Mucosa of descending colon (tissue), 3 donors: Measurements from ENCODE around the gene SRPRB. TPM values are rescaled to one million over a fixed set of nuclear protein-coding genes. Genes with fewer than 3 reads are reported as not detected.

Experiments used
- ATAC-seq: fragments of 200-7000 bp; cut with Tn5 transposase; one replicate; pipeline ENCODE4 v1.9.1; 2020; ENCODE audit warnings: mild to moderate bottlenecking, moderate library complexity
- DNase-seq, 3 donors: peaks; one replicate each; pipeline ENCODE4 v3.0.0-alpha.2; 2020
- H3K36me3 ChIP-seq: fragments of 200-600 bp; one replicate; pipeline ENCODE4 v1.8.0; 2021; ENCODE audit warnings: low read depth, mild to moderate bottlenecking
- H3K4me1 ChIP-seq: fragments of 200-600 bp; one replicate; pipeline ENCODE4 v1.8.0; 2021; ENCODE audit warnings: low read depth, mild to moderate bottlenecking
- H3K4me3 ChIP-seq: fragments of 200-600 bp; one replicate; pipeline ENCODE4 v1.8.0; 2021; ENCODE audit warnings: mild to moderate bottlenecking
- H3K9me3 ChIP-seq: fragments of 200-600 bp; one replicate; pipeline ENCODE4 v1.8.0; 2021; ENCODE audit warnings: mild to moderate bottlenecking
- CTCF ChIP-seq: fragments of 200-600 bp; IDR thresholded peaks from one replicate; pipeline ENCODE4 v1.8.0; 2022; ENCODE audit warnings: antibody characterized with exemption, mild to moderate bottlenecking
- intact Hi-C, 2 donors: fragments of 100-400 bp; cut with DNase I in 1 of 2; cut with micrococcal nuclease in 1 of 2; formaldehyde crosslinking; loops; one replicate each; pipeline versions ENCODE4 v1.11.0 to v1.11.1; 2022; cut with DNase I, micrococcal nuclease
- total RNA-seq, 3 donors: library from RNA; stranded (reverse); fragmentation: NEBNext Ultra II Directional in 2 of 3; extraction: Animal tissue kit (Norgen Biotek cat#: 25700) in 2 of 3; gene quantifications; one replicate each; pipeline versions ENCODE4 v1.2.1 to v1.2.4, GENCODE V29; 2021 to 2023
- donor health status: DM: no; HTN: no; CAD: no; lungs with moderate emphysema.
- donor health status: DM: no; HTN: no; CAD: no.
- donor health status: DM: no; HTN: yes; CAD: no.

The SRPRB gene
- total RNA-seq, 3 donors from 2014 or later = 29.2 to 38.1 (median 31.2) TPM

DNA sequence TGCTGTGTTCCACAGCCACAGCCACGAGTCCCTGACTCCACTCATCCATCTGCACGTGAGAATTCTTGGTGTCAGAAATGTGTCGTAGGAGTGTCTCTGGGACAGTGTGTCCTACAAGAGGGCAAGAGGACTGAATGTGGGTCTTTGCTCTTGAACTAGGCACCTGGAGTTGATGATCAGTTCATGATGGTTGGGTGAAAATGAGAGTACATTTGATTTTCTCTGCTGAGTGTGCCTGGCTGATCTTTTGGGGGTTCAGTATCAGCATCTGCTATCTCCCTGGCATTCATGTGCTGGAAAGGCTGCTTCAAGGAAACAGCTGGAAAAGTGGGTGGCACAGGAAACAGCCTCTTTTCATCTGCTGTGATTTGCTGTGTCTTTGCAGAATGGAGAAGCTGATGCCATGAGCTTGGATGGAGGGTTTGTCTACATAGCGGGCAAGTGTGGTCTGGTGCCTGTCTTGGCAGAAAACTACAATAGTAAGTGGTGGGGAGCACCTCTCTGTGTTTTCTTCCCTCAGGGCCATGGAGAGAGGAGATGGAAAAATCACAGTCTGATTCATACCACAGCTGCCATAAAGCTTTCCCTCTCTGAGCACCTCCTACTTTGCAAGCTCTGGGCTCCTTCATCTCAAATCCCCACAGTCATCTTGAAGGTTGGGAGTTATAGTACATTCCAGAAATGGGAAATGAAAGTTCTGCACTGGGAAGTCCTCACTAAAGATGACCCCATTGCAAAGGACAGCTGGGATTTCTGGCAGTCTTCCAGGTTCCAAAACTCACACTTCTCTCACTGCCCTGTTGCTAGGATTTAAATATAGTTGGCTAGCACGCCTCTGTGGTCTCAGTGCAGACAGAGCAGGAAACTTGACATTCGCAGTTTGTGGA is 41.6 kb upstream of the SRPRB start:
- DNase-seq (peak in 1 of 3 donors; percentile 33), ATAC-seq (peak; percentile 25)
- Histone ChIP-seq H3K4me3 (no peak overlapping the region), H3K9me3 (no peaks in the 10 kb centered on the region), H3K4me1 (no peaks in the 10 kb centered on the region), H3K36me3 (no peaks in the 10 kb centered on the region)
- TF ChIP-seq CTCF = no peak
- intact Hi-C loops = no loop called here

DNA sequence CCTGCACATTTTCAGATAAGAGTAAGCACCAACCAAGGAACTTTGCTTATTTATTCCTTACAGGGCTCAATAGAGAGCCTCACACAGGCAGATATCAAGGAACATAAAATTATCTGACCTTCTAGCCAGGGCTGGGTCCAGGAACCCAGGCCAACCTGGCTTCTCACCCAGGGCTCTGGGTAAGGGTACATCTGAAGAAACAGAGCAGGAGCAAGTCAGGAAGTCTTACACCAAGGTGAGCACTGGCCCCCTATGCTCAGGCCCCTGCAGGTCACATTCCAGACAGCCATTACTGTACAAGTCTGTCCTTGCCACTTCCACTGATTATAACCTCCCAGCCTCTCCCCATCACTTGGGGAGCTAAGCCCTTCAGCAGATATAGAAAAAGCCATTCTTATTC is 40.4 kb upstream of the SRPRB start:
- no peak for DNase-seq
- no peak overlapping the region for H3K4me3 ChIP-seq
- intact Hi-C loops = no loop called here
- ATAC-seq = no peak
- H3K9me3 ChIP-seq = no peaks in the 10 kb centered on the region
- TF ChIP-seq CTCF = no peak
- H3K36me3 ChIP-seq = no peaks in the 10 kb centered on the region
- H3K4me1 ChIP-seq = no peaks in the 10 kb centered on the region

DNA sequence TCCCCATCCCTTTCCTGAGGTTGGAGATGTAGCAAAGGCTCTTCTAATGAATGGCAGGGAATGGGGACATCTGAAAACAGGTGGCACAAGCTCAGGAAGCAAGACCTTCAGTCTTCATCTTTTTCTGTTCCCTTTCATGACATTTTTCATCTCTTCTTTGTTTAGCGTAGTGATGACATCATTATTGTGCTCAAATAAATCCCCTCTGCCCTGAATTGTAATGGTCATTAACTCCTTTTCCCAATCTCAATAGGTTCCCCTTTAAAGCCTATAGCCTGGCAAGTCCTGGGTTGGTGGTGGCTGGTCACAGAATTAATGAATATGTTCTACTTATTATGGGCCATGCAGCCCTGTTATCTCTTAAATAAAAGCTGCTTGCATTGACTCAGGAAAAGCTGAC is 38.0 kb upstream of the SRPRB start:
- DNase-seq (no peak), ATAC-seq (no peak)
- H3K36me3 ChIP-seq = no peaks in the 10 kb centered on the region
- H3K9me3 ChIP-seq = no peaks in the 10 kb centered on the region
- TF ChIP-seq CTCF = no peak
- intact Hi-C loops = no loop called here
- H3K4me3 ChIP-seq = no peak overlapping the region
- H3K4me1 ChIP-seq = no peaks in the 10 kb centered on the region

GRCh38 chr3:133769536-133769935 is 36.1 kb upstream of the SRPRB start:
- no peaks in the 10 kb centered on the region for H3K4me1 ChIP-seq
- ATAC-seq (no peak), DNase-seq (no peak)
- no peak overlapping the region for H3K4me3 ChIP-seq
- H3K36me3 ChIP-seq = no peaks in the 10 kb centered on the region
- intact Hi-C loops = no loop called here
- no peaks in the 10 kb centered on the region for H3K9me3 ChIP-seq
- no peak for TF ChIP-seq CTCF

DNA sequence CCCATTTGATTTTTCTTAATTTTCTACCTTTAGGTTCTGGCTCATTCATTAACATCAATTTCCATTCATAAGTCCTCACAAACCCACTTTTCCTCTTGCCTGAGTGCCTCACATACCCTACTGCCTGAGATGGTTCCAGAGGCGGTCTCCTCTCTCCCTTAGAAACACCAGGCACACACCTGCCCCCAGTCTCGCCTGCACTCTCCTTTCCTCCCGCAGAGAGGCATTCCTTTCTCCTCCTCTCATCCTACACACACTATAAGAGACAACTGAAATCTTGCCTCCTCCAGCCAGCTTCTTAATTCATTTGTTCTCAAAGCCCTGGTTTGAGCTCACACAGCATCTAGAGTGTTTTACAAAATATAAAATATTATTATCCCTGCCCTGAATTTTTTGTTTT is 31.9 kb upstream of the SRPRB start:
- Histone ChIP-seq H3K4me1 (no peaks in the 10 kb centered on the region), H3K4me3 (no peak overlapping the region), H3K36me3 (no peaks in the 10 kb centered on the region), H3K9me3 (no peaks in the 10 kb centered on the region)
- no peak for TF ChIP-seq CTCF
- intact Hi-C loops = no loop called here
- no peak for DNase-seq
- ATAC-seq = no peak
